Esophagus (tissue), 2 donors: ENCODE data around the gene RETN. TPM values are rescaled to one million over a fixed set of nuclear protein-coding genes. Genes with fewer than 3 reads are reported as not detected.
A peak's percentile ranks its signal among the peaks of the same experiment; 100 is the strongest.

Experiments used
- H3K27ac ChIP-seq, 2 donors: one replicate each; pipeline ENCODE4 v1.5.1; 2013; ENCODE audit warnings: low read depth in 2 of 2, mild to moderate bottlenecking in 2 of 2, inconsistent platforms in 1 of 2, low read length in 1 of 2, moderate library complexity in 1 of 2
- H3K27me3 ChIP-seq, 2 donors: one replicate each; pipeline ENCODE4 v1.6.1; 2013; ENCODE audit warnings: low read length in 2 of 2, control low read depth in 1 of 2, mild to moderate bottlenecking in 1 of 2; ENCODE audit not compliant: insufficient read depth in 2 of 2, control insufficient read depth in 1 of 2
- H3K36me3 ChIP-seq, 2 donors: one replicate each; pipeline ENCODE4 v1.6.1; 2013; ENCODE audit warnings: low read length in 1 of 2; ENCODE audit not compliant: control insufficient read depth in 2 of 2, insufficient read depth in 2 of 2
- H3K4me1 ChIP-seq, 2 donors: one replicate each; pipeline ENCODE4 v1.6.1; 2013; ENCODE audit warnings: low read length in 1 of 2; ENCODE audit not compliant: control insufficient read depth in 2 of 2, insufficient read depth in 2 of 2
- H3K4me3 ChIP-seq, 2 donors: one replicate each; pipeline ENCODE4 v1.5.1; 2013; ENCODE audit warnings: low read length in 2 of 2, mild to moderate bottlenecking in 2 of 2, low read depth in 1 of 2, moderate library complexity in 1 of 2
- H3K9me3 ChIP-seq, 2 donors: one replicate each; pipeline ENCODE4 v1.6.1; 2013; ENCODE audit warnings: mild to moderate bottlenecking in 2 of 2, low read depth in 1 of 2, low read length in 1 of 2, moderate library complexity in 1 of 2; ENCODE audit not compliant: control insufficient read depth in 2 of 2, insufficient read depth in 1 of 2
- WGBS, 2 donors: extraction: QIAGEN DNeasy Blood & Tissue Kit; methylation state at CpG; one replicate each; pipeline ENCODE4 v1.1.7; 2013; 5-methylcytosine and 5-hydroxymethylcytosine counted together
- polyA plus RNA-seq, 2 donors: library from polyadenylated mRNA; stranded (reverse); fragments of 200-250 nt; gene quantifications; one replicate each; pipeline ENCODE4 v1.2.3, GENCODE V29; 2013
- donor health status: healthy with polysubstance abuse.
- donor health status: Bipolar disorder and iron deficiency.

The RETN gene
- polyA plus RNA-seq, 2 donors = 0.65 to 2.1 TPM

DNA sequence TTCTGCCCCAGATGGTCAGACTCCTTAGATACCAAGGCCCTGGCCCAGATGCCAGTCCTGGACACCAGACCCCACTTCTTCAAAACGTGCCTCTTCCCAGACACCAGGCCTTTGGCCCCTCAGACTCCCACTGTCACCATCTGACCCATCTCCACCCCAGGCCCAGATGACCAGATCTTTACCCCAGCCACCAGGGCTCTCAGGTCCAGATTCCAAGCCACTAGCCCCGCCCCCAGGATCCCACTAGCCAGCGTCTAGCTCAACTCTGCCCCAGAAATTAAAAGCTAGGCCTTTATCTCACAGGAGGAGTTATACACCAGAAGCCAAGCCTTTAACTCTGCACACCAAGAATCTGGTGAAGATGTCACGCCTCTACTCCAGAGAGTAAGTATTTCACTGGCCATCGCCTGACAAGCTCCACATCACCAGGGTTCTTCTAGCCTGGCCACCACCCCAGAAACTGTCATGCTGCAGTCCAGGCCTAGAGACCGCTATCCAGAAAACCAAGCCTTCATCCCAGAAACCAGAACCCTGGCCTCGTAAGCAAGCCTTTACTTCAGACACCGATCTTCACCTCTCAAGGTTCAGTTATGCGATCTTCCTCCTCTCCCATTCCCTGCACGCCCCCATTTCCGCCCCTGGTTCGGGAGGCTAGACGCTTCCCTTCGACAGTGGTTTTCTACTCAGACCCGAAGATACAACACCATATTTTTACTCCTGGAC lies 40.1 kb upstream of the RETN start:
- H3K36me3 ChIP-seq = peaks cover 0 to 35% of the 10 kb centered on the region in 2 donors
- WGBS, 2 donors = 4 to 5% methylated on average over 15 of the region's 15 CpGs

GRCh38 chr19:7629347-7630054 lies 39.3 kb upstream of the RETN start, which contains the start of the genes PET100 and XAB2:
TSS of gene PET100 (plus strand) at chr19:7629793. CDS start at chr19:7629834, 41 bp downstream.
TSS of gene XAB2 (minus strand) at chr19:7629545. CDS start at chr19:7629527, 18 bp downstream.
- peaks cover 0 to 30% of the 10 kb centered on the region in 2 donors for H3K36me3 ChIP-seq
- no peaks in the 10 kb centered on the region for H3K27me3 ChIP-seq
- H3K9me3 ChIP-seq = no peaks in the 10 kb centered on the region
- peak within 1 kb of the TSS; percentile 67 to 88 for H3K27ac ChIP-seq
- peaks cover 9 to 19% of the 10 kb centered on the region in 2 donors for H3K4me1 ChIP-seq
- 0% methylated on average over 40 of the region's 40 CpGs for WGBS, 2 donors
- H3K4me3 ChIP-seq = peak within 1 kb of the TSS; percentile 93 to 95

More for the DNA sequence above, 40.1 kb upstream of the RETN start:
- Histone ChIP-seq H3K27ac (peak overlapping the region; percentile 67 to 84), H3K4me1 (peaks cover 9 to 19% of the 10 kb centered on the region in 2 donors), H3K9me3 (no peaks in the 10 kb centered on the region), H3K27me3 (no peaks in the 10 kb centered on the region), H3K4me3 (peak overlapping the region; percentile 93 to 95)

DNA sequence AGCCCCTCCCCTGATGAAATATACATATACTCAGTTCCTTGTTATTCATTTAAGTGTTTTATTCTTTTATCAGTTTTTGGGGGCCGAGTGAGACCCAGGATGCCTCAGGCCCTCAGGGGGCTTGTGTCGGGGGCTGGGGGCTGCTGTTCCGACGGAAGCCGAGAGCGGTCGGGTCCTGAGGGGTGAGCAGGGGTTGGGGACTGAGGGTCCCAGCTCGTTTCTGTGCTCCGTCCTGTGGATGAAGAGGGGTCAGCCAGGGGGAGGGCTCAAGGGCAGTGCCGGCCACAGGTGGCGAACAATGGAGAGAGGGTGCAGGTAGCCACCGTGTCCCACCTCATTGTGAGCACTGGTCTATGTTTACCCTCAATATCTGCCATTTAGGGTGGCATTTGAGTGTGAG lies 37.3 kb upstream of the RETN start:
- no peaks in the 10 kb centered on the region for H3K9me3 ChIP-seq
- no peak overlapping the region for H3K4me3 ChIP-seq
- peaks cover 0 to 15% of the 10 kb centered on the region in 2 donors for H3K36me3 ChIP-seq
- H3K4me1 ChIP-seq = peaks cover 9 to 22% of the 10 kb centered on the region in 2 donors
- no peaks in the 10 kb centered on the region for H3K27me3 ChIP-seq
- WGBS, 2 donors = 87 to 91% methylated on average over 12 of the region's 12 CpGs
- no peak overlapping the region for H3K27ac ChIP-seq

DNA sequence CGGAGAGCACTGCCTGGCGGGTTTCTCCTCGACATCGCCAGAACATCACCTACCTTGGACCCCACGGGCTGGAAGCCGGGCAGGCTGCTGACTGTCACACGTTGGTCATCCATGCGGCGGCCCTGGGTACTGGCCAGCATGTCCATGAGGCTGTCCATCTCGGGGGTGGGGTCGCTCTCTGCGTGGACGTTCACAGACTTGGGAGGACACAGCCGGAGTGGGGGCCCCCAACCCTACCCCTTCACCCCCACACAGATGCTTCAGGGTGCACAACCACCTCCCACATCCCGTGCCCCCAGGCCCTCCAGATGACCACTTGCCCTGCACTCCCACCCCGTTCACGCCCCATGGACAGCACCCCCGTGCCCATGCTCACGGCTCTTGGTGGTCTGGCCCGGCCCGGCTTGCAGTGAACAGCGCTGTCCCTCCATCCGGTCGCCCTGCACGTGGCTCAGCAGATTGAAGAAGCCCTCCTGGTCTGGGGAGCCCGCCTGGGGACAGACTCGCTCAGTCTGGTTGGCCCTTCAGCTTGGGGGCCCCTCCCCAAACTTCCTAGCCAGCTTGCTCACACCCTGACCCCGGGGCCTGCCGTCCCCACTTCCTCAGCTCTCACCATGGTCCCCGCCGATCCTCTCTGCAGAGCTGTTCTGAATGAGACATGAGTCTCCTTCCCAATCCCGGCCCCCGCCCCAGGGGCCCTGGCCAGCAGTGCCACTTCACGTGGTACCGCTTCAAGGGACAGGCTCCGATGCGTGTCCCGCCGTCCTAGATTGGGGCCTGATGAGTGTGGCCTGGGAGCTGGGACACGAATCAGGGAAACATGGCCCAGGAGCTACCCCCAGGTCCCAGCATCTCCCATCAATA lies 36.3 kb upstream of the RETN start:
- no peak overlapping the region for H3K27ac ChIP-seq
- WGBS, 2 donors = 91 to 93% methylated on average over 37 to 40 of the region's 40 CpGs

GRCh38 chr19:7633698-7634097 lies 35.2 kb upstream of the RETN start, which contains the start of gene PCP2:
TSS of gene PCP2 (minus strand) at chr19:7633719. CDS start at chr19:7633457, 262 bp downstream.
- H3K27me3 ChIP-seq = no peaks in the 10 kb centered on the region
- peaks cover 0 to 10% of the 10 kb centered on the region in 2 donors for H3K36me3 ChIP-seq
- H3K4me3 ChIP-seq = no peak within 1 kb of the TSS
- 13% methylated on average over 1 of the region's 2 CpGs; no CpG with 5 or more reads in 1 of the 2 donors for WGBS, 2 donors
- H3K27ac ChIP-seq = no peak within 1 kb of the TSS
- peaks cover 3 to 12% of the 10 kb centered on the region in 2 donors for H3K4me1 ChIP-seq
- H3K9me3 ChIP-seq = no peaks in the 10 kb centered on the region

More for the DNA sequence above, 36.3 kb upstream of the RETN start:
- H3K9me3 ChIP-seq = no peaks in the 10 kb centered on the region
- no peaks in the 10 kb centered on the region for H3K27me3 ChIP-seq
- H3K4me3 ChIP-seq = no peak overlapping the region
- peaks cover 6 to 22% of the 10 kb centered on the region in 2 donors for H3K4me1 ChIP-seq
- H3K36me3 ChIP-seq = peaks cover 0 to 10% of the 10 kb centered on the region in 2 donors

DNA sequence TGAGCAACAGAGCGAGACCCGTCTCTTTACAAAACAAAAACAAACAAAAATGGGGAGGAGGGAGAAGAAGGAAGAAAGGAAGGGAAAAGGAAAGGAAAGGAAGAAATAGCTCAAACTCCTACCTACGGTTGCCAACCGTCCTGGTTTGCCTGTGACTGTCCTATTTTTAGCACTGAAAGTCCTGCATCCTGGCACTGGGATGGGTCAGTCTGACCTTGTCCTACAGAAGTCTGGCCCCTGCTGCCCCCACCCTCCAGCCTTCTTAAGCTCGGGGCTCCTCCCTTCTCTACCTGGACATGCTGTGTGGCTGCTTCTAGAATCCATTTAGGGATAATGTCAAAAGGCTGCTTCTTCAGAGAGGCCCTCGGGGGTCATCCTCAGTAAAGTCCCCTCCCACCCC lies 33.2 kb upstream of the RETN start:
- Histone ChIP-seq H3K9me3 (no peaks in the 10 kb centered on the region), H3K27ac (no peak overlapping the region), H3K27me3 (no peaks in the 10 kb centered on the region), H3K4me3 (no peak overlapping the region), H3K4me1 (peaks cover under 1 to 15% of the 10 kb centered on the region in 2 donors), H3K36me3 (peaks cover 0 to 24% of the 10 kb centered on the region in 2 donors)
- 48 to 49% methylated on average over 6 of the region's 6 CpGs for WGBS, 2 donors

DNA sequence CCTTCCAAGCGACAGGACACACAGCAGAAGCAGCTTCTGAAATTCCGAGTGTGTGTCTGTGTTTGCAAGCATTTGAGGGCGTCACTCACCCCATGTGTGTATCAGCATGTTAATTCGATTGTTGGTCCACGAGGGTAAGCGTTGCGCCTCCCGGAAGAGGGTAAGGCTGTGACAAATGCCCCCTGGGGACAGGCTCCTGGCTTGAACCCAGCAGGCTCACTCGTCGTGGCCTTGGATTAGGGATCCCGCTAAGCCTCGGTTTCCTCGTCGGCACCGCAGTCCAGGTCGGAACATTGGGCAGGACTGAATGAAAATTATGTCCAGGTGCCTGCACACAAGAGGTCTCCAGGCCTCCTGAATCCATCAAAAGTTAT lies 32.5 kb upstream of the RETN start:
- Histone ChIP-seq H3K4me3 (peak overlapping the region in 1 of 2 donors; percentile 33), H3K9me3 (no peaks in the 10 kb centered on the region), H3K27ac (peak overlapping the region; percentile 38 to 51), H3K4me1 (peaks cover 0 to 13% of the 10 kb centered on the region in 2 donors), H3K36me3 (peaks cover 0 to 24% of the 10 kb centered on the region in 2 donors), H3K27me3 (no peaks in the 10 kb centered on the region)
- 59 to 62% methylated on average over 16 of the region's 16 CpGs for WGBS, 2 donors

DNA sequence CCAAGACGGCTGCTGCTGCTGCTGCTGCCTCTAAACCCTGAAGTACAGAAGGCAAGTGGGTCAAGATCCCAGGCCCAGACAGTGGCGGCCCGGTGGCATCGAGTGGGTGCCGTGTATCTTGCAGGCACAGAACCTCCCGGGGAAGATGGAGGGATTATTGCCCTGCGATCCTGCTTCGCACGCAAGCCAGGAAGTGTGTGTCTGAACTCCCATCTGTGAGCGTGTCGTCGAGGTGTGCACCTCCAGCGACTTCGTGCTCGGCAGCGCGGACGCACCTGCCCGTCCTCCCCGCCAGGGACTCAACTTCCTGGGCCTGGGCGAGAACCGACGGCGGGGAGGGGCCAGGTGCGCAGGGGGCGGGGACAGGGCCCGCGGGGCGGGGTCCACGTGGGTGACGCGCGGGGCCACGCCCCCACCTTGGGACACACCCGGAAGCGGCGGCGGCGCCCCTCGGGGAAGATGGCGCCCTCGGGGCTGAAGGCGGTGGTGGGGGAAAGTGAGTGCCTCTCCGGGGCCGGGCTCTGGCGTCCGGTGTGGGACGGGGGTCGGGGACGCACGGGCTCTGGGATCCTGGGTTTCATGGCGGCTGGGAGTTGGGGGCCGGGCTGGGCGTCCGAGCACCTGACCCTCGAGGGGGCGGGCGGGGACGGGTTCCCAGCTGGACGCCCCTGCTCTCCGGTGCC lies 32.0 kb upstream of the RETN start, which contains the start of gene STXBP2:
Gene STXBP2 (plus strand): TSS at position 420 of the 683 bp plus-strand sequence. CDS start 40 bp downstream, at position 460.
- no peaks in the 10 kb centered on the region for H3K9me3 ChIP-seq
- peaks cover 0 to 13% of the 10 kb centered on the region in 2 donors for H3K4me1 ChIP-seq
- WGBS, 2 donors = 7% methylated on average over 53 to 61 of the region's 61 CpGs

More for the DNA sequence above, 32.0 kb upstream of the RETN start, which contains the start of gene STXBP2:
- Histone ChIP-seq H3K36me3 (peaks cover 0 to 24% of the 10 kb centered on the region in 2 donors), H3K27me3 (no peaks in the 10 kb centered on the region), H3K4me3 (peak within 1 kb of the TSS; percentile 69 to 72), H3K27ac (peak within 1 kb of the TSS; percentile 76 to 80)
